Keratinocyte (primary cell): ENCODE data around the gene RBSN.

Experiments used
- EZH2 ChIP-seq: IDR thresholded peaks from one replicate; pipeline ENCODE4 v1.6.1; 2012; ENCODE audit warnings: inconsistent platforms, mild to moderate bottlenecking, low read length, moderate library complexity
- TF ChIP-seq, protein P1 (sequence below), 3 experiments: IDR thresholded peaks in 1 of 3; conservative IDR thresholded peaks in 1 of 3; optimal IDR thresholded peaks in 1 of 3; 2 replicates in 2 of 3; 3 replicates in 1 of 3; pipeline versions ENCODE3 to v1.5.1; 2011; ENCODE audit warnings: low read length in 3 of 3, mild to moderate bottlenecking in 3 of 3, moderate library complexity in 2 of 3, control low read depth in 1 of 3, inconsistent platforms in 1 of 3; ENCODE audit not compliant: insufficient read depth in 2 of 3; ENCODE audit errors: extremely low read depth in 1 of 3

DNA sequence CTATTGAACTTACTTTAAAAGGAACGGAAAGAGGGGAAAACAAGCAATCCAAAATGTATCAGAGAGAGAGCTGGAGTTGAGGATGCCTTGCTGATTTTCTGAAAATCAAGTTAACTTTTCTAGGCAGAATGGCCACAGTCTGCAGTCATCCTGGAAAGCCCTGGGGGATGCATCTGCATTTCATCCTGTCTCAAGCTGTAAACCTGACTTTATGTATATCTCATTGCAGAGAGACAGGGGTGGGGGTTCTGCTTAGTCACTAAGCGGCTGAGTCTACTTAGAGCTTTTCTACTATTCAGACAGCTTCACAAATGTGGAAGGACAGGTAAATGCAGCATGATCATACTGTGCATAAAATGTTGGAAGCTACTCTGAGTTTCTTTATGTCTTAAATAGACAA is 75.2 kb downstream of the RBSN start:
- TF ChIP-seq, protein P1, sequence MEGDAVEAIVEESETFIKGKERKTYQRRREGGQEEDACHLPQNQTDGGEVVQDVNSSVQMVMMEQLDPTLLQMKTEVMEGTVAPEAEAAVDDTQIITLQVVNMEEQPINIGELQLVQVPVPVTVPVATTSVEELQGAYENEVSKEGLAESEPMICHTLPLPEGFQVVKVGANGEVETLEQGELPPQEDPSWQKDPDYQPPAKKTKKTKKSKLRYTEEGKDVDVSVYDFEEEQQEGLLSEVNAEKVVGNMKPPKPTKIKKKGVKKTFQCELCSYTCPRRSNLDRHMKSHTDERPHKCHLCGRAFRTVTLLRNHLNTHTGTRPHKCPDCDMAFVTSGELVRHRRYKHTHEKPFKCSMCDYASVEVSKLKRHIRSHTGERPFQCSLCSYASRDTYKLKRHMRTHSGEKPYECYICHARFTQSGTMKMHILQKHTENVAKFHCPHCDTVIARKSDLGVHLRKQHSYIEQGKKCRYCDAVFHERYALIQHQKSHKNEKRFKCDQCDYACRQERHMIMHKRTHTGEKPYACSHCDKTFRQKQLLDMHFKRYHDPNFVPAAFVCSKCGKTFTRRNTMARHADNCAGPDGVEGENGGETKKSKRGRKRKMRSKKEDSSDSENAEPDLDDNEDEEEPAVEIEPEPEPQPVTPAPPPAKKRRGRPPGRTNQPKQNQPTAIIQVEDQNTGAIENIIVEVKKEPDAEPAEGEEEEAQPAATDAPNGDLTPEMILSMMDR (optimal IDR thresholded peaks at IDR 0.05 in 1 of 3, IDR thresholded peaks at IDR 0.05 in 1 of 3, conservative IDR thresholded peaks at IDR 0.05 in 1 of 3; ENCODE audit: extremely low read depth in 1 of 3, insufficient read depth in 2 of 3, low read length in 3 of 3): no peak
- TF ChIP-seq EZH2: no peak
